OCI-LY3 (cell line): ENCODE measurements around the gene SH3GL1.

Experiments used
- CTCF ChIP-seq: fragments of 200-600, 300-600 bp; sonication (generic); IDR thresholded peaks from 2 replicates; pipeline ENCODE4 v1.5.1; 2014; ENCODE audit warnings: antibody characterized with exemption, low read length, low read depth
- EZH2phosphoT487 ChIP-seq: fragments of 200-600 bp; shearing (Covaris generic); IDR thresholded peaks from 2 replicates; pipeline ENCODE4 v1.6.1; 2018; ENCODE audit warnings: antibody characterized with exemption, mixed run types, low read depth

- no peak for TF ChIP-seq CTCF
- TF ChIP-seq EZH2phosphoT487, result no peak
Observed at GRCh38 chr19:4428326-4428975, 28.1 kb upstream of the SH3GL1 start.
